Colonic mucosa (tissue), 4 donors: Measurements from ENCODE around the gene MGRN1. TPM values are rescaled to one million over a fixed set of nuclear protein-coding genes. Genes with fewer than 3 reads are reported as not detected.

ENCODE experiments used
- DNase-seq: peaks from one replicate; pipeline ENCODE4 v3.0.0-alpha.2; 2020
- H3K27ac ChIP-seq: fragments of 200-600 bp; one replicate; pipeline ENCODE4 v1.8.0; 2021
- H3K27me3 ChIP-seq: fragments of 200-600 bp; one replicate; pipeline ENCODE4 v1.8.0; 2021
- H3K36me3 ChIP-seq: fragments of 200-600 bp; one replicate; pipeline ENCODE4 v1.8.0; 2021
- H3K4me1 ChIP-seq: fragments of 200-600 bp; one replicate; pipeline ENCODE4 v1.8.0; 2021; ENCODE audit warnings: mild to moderate bottlenecking
- H3K4me3 ChIP-seq: fragments of 200-600 bp; one replicate; pipeline ENCODE4 v1.8.0; 2021
- H3K9ac ChIP-seq, 2 donors: one replicate each; pipeline ENCODE4 v1.7.0; 2013; ENCODE audit warnings: control low read depth in 2 of 2, low read depth in 2 of 2, low read length in 2 of 2
- H3K9me3 ChIP-seq: fragments of 200-600 bp; one replicate; pipeline ENCODE4 v1.8.0; 2021
- CTCF ChIP-seq: fragments of 200-600 bp; IDR thresholded peaks from one replicate; pipeline ENCODE4 v1.8.0; 2022; ENCODE audit warnings: antibody characterized with exemption, mild to moderate bottlenecking
- intact Hi-C: fragments of 100-400 bp; cut with DNase I; formaldehyde crosslinking; loops from one replicate; pipeline ENCODE4 v1.14.1; 2022
- total RNA-seq, 2 donors: library from RNA; stranded (reverse); fragmentation: NEBNext Ultra II Directional in 1 of 2; extraction: Animal tissue kit (Norgen Biotek cat#: 25700) in 1 of 2; gene quantifications; one replicate each; pipeline ENCODE4 v1.2.1, GENCODE V29; 2021
- donor health status: healthy.
- donor health status: DM: no; HTN: no; CAD: no.
- donor health status: DM: no; HTN: no; CAD: no.

Gene MGRN1
- total RNA-seq, 2 donors from 2014 or later: 75.2 to 79.3 TPM

- Histone ChIP-seq H3K36me3 (no peaks in the 10 kb centered on the region), H3K9ac (no peak overlapping the region)
These were observed 102.0 kb downstream of the MGRN1 start for GRCh38 chr16:4726616-4727015.

GRCh38 chr16:4728676-4729075 lies 104.0 kb downstream of the MGRN1 start:
- Histone ChIP-seq H3K27me3 (no peaks in the 10 kb centered on the region), H3K36me3 (no peaks in the 10 kb centered on the region), H3K9ac (no peak overlapping the region), H3K4me1 (no peaks in the 10 kb centered on the region), H3K27ac (no peak overlapping the region), H3K4me3 (no peak overlapping the region), H3K9me3 (no peaks in the 10 kb centered on the region)
- no peak for TF ChIP-seq CTCF
- intact Hi-C loops: no loop called here
- DNase-seq: no peak

More at GRCh38 chr16:4726616-4727015, 102.0 kb downstream of the MGRN1 start:
- intact Hi-C loops: no loop called here
- no peaks in the 10 kb centered on the region for H3K27me3 ChIP-seq
- no peaks in the 10 kb centered on the region for H3K9me3 ChIP-seq
- no peaks in the 10 kb centered on the region for H3K4me1 ChIP-seq
- no peak for TF ChIP-seq CTCF
- DNase-seq: no peak
- no peak overlapping the region for H3K27ac ChIP-seq
- H3K4me3 ChIP-seq: no peak overlapping the region

GRCh38 chr16:4729876-4730275 lies 105.2 kb downstream of the MGRN1 start:
- H3K9ac ChIP-seq: no peak overlapping the region
- no peaks in the 10 kb centered on the region for H3K4me1 ChIP-seq
- no peaks in the 10 kb centered on the region for H3K9me3 ChIP-seq
- intact Hi-C loops: loop anchor here (10.0 kb wide), 1 partner anchor 225 kb away; the partner anchor contains the start of gene SEC14L5
- no peak for DNase-seq
- no peaks in the 10 kb centered on the region for H3K27me3 ChIP-seq
- TF ChIP-seq CTCF: no peak
- H3K27ac ChIP-seq: no peak overlapping the region
- H3K36me3 ChIP-seq: no peaks in the 10 kb centered on the region
- no peak overlapping the region for H3K4me3 ChIP-seq

- no peak for TF ChIP-seq CTCF
- Histone ChIP-seq H3K4me1 (no peaks in the 10 kb centered on the region), H3K36me3 (no peaks in the 10 kb centered on the region), H3K9ac (peak overlapping the region; percentile 76 to 85), H3K4me3 (peak overlapping the region; percentile 99), H3K27ac (no peak overlapping the region), H3K27me3 (no peaks in the 10 kb centered on the region), H3K9me3 (no peaks in the 10 kb centered on the region)
- no peak for DNase-seq
- intact Hi-C loops: loop anchor here (10.0 kb wide), 1 partner anchor 222 kb away; the partner anchor contains the start of gene SEC14L5
These were observed 108.7 kb downstream of the MGRN1 start for GRCh38 chr16:4733211-4733742.

- Histone ChIP-seq H3K36me3 (no peaks in the 10 kb centered on the region), H3K27me3 (no peaks in the 10 kb centered on the region), H3K27ac (peak overlapping the region; percentile 80), H3K4me1 (no peaks in the 10 kb centered on the region), H3K4me3 (peak overlapping the region; percentile 99), H3K9ac (peak overlapping the region; percentile 76 to 85), H3K9me3 (no peaks in the 10 kb centered on the region)
- intact Hi-C loops: loop anchor here (10.0 kb wide), 1 partner anchor 221 kb away; the partner anchor contains the start of gene SEC14L5
- TF ChIP-seq CTCF: no peak
- DNase-seq: no peak
These were observed 109.1 kb downstream of the MGRN1 start for GRCh38 chr16:4733747-4734062.
